ENCODE measurements around the gene IGFBPL1. TPM values are rescaled to one million over a fixed set of nuclear protein-coding genes. Genes with fewer than 3 reads are reported as not detected.

IGFBPL1 gene
- total and polyA plus RNA-seq, 2 of the 8 experiments (the other 6 are each of a cell fraction or from before 2014, with no cell fraction given) = 31.3 to 33.8 TPM

GRCh38 chr9:38380230-38380871 lies 43.9 kb downstream of the IGFBPL1 start:
- no peak overlapping the region for H3K4ac ChIP-seq (replicated peaks; ENCODE audit: insufficient read length, low read depth, low read length)
- 51% methylated on average over 6 of the region's 6 CpGs; no CpG with 5 or more reads in 1 of the 2 experiments for WGBS, 2 experiments (ENCODE audit: extremely low coverage in 1 of 2, insufficient coverage in 1 of 2, insufficient read length in 1 of 2, insufficient replicate concordance in 2 of 2, low coverage in 1 of 2, low lambda C conversion rate in 2 of 2, missing lambda C conversion rate in 1 of 2)
- H3K14ac ChIP-seq (ENCODE audit: insufficient read length) = no peak overlapping the region
- H3K23me2 ChIP-seq (ENCODE audit: low read depth, low read length) = no peaks in the 10 kb centered on the region
- H4K91ac ChIP-seq (replicated peaks; ENCODE audit: insufficient read length, low read length) = peak overlapping the region; percentile 15
- H3K27me3 ChIP-seq (replicated peaks in 1 of 4; ENCODE audit: control insufficient read depth in 3 of 4, extremely low read depth in 1 of 4, insufficient read depth in 3 of 4, low read length in 3 of 4) = peaks cover 5 to 25% (median 23%) of the 10 kb centered on the region in 4 experiments
- CTCF ChIA-PET (ENCODE audit: partially characterized antibody) = no interaction called here
- H4K8ac ChIP-seq (ENCODE audit: extremely low read depth, insufficient read depth, low read length) = no peak overlapping the region
- H2BK20ac ChIP-seq (ENCODE audit: low read length) = no peak overlapping the region
- TF ChIP-seq TEAD4 (IDR thresholded peaks at IDR 0.05; ENCODE audit: low read depth, low read length) (no peak), CTCF (IDR thresholded peaks at IDR 0.05; ENCODE audit: control extremely low read depth in 1 of 3, insufficient read depth in 1 of 3, low read depth in 1 of 3, low read length in 3 of 3) (peak in 1 of 3 experiments; percentile 24; a peak in 1 of 4 replicates), RAD21 (IDR thresholded peaks at IDR 0.05 in 1 of 2, conservative IDR thresholded peaks at IDR 0.05 in 1 of 2; ENCODE audit: low read depth in 2 of 2, low read length in 2 of 2) (peak; percentile 19 to 36; a peak in 1 of 4 replicates)
- H3K9me3 ChIP-seq (ENCODE audit: insufficient read depth in 2 of 2, low read depth in 1 of 2, low read length in 1 of 2) = no peaks in the 10 kb centered on the region; a peak in 1 of 4 replicates
- H3K4me1 ChIP-seq (replicated peaks in 1 of 4; ENCODE audit: control insufficient read depth in 3 of 4, insufficient read depth in 4 of 4, low read length in 3 of 4) = peaks cover 8 to 17% (median 13%) of the 10 kb centered on the region in 4 experiments
- no peak overlapping the region for H2BK5ac ChIP-seq (ENCODE audit: low read depth, low read length)
- H3K79me1 ChIP-seq (ENCODE audit: low read depth, low read length) = no peaks in the 10 kb centered on the region
- no peaks in the 10 kb centered on the region for H4K20me1 ChIP-seq (replicated peaks in 1 of 2; ENCODE audit: control insufficient read depth in 1 of 2, insufficient read depth in 2 of 2, low read length in 2 of 2)
- no peak overlapping the region for H3K23ac ChIP-seq (ENCODE audit: insufficient read length)
- no peak overlapping the region for H3K27ac ChIP-seq (ENCODE audit: low read depth, low read length)
- no peak overlapping the region for H3K56ac ChIP-seq (replicated peaks; ENCODE audit: insufficient read length, low read depth, low read length)
- H2BK12ac ChIP-seq (ENCODE audit: low read depth, low read length) = peak overlapping the region; percentile 5; the same call in 1 of the 2 replicates
- POLR2A ChIA-PET (ENCODE audit: partially characterized antibody) = interaction anchor here (1.0 kb wide), 1 partner anchor 37 kb away, joined by 3 read pairs; no protein-coding TSS in a partner anchor
- FAIRE-seq (no peak), DNase-seq (ENCODE audit: low read depth in 1 of 2, low spot score in 2 of 2) (no peak)
- H2AK5ac ChIP-seq (ENCODE audit: low read depth, low read length) = no peak overlapping the region
- H4K5ac ChIP-seq (ENCODE audit: insufficient read length, low read depth, low read length) = no peak overlapping the region
- H3K79me2 ChIP-seq (ENCODE audit: control insufficient read depth in 1 of 2, insufficient read depth in 2 of 2, low read length in 2 of 2) = no peaks in the 10 kb centered on the region
- H3K4me2 ChIP-seq (ENCODE audit: insufficient read depth in 1 of 2, low read depth in 2 of 2, low read length in 2 of 2) = peak overlapping the region; percentile 42 to 49; a peak in 3 of 4 replicates
- no peak overlapping the region for H2BK120ac ChIP-seq (replicated peaks; ENCODE audit: low read depth, low read length)
- no peak overlapping the region for H3K18ac ChIP-seq (ENCODE audit: extremely low read depth, low read length)
- H2AFZ ChIP-seq (ENCODE audit: low read length) = no peak overlapping the region
- H3K36me3 ChIP-seq (ENCODE audit: control insufficient read depth in 2 of 4, insufficient read depth in 4 of 4, low read length in 3 of 4) = no peaks in the 10 kb centered on the region
- peak overlapping the region in 1 of 4 experiments; percentile 3; a peak in 2 of 8 replicates for H3K4me3 ChIP-seq (ENCODE audit: extremely low read depth in 1 of 4, insufficient read depth in 2 of 4, low read depth in 3 of 4, low read length in 4 of 4)
- H2BK15ac ChIP-seq (ENCODE audit: low read length) = no peak overlapping the region
- H3K9ac ChIP-seq (replicated peaks in 1 of 4; ENCODE audit: extremely low read depth in 1 of 4, low read depth in 3 of 4, low read length in 3 of 4) = no peak overlapping the region

Data from H1 (cell line).